ENCODE data around the gene IL32.

The IL32 gene

GRCh38 chr16:3027489-3027795 lies 38.0 kb upstream of the IL32 start:
- TF ChIP-seq CTCF (IDR thresholded peaks at IDR 0.05; ENCODE audit: insufficient read depth, low read length, missing control alignments), result no peak
- POLR2A ChIA-PET, result interaction anchor here (0.6 to 1.3 kb wide), 4 partner anchors 16 to 872 kb away, joined by 3 to 4 read pairs (median 4); partner anchors contain the start of gene TRAF7
- no peak for DNase-seq (ENCODE audit: low read depth, low spot score)
- CTCF ChIA-PET, result interaction anchor here (0.9 to 9.6 kb wide), 12 partner anchors 9 to 139 kb away, joined by 3 to 169 read pairs (median 4); partner anchors contain the start of genes BICDL2 and MMP25
- H3K4me3 ChIP-seq (ENCODE audit: low read depth, low read length), result no peak overlapping the region

GRCh38 chr16:3027983-3028715 lies 37.3 kb upstream of the IL32 start:
- CTCF ChIA-PET, result interaction anchor here (0.6 to 9.6 kb wide), 19 partner anchors 7 to 496 kb away, joined by 3 to 169 read pairs (median 4); partner anchors contain the start of genes BICDL2, CLDN6, HCFC1R1 and MMP25
- no peak for DNase-seq (ENCODE audit: low read depth, low spot score)
- no peak overlapping the region for H3K4me3 ChIP-seq (ENCODE audit: low read depth, low read length)
- POLR2A ChIA-PET, result interaction anchor here (0.9 to 1.4 kb wide), 3 partner anchors 8 to 24 kb away, joined by 3 to 5 read pairs (median 4); partner anchors contain the start of gene TNFRSF12A
- peak; percentile 92 for TF ChIP-seq CTCF (IDR thresholded peaks at IDR 0.05; ENCODE audit: insufficient read depth, low read length, missing control alignments)

GRCh38 chr16:3028716-3029319 lies 36.6 kb upstream of the IL32 start:
- POLR2A ChIA-PET, result interaction anchor here (0.6 to 1.4 kb wide), 3 partner anchors 8 to 106 kb away, joined by 3 to 6 read pairs (median 5); partner anchors contain the start of genes TNFRSF12A and ZNF213
- H3K4me3 ChIP-seq (ENCODE audit: low read depth, low read length), result no peak overlapping the region
- no peak for TF ChIP-seq CTCF (IDR thresholded peaks at IDR 0.05; ENCODE audit: insufficient read depth, low read length, missing control alignments)
- CTCF ChIA-PET, result interaction anchor here (0.7 to 9.6 kb wide), 17 partner anchors 8 to 206 kb away, joined by 3 to 169 read pairs (median 4); partner anchors contain the start of genes BICDL2, CLDN6, HCFC1R1 and MMP25
- no peak for DNase-seq (ENCODE audit: low read depth, low spot score)

- H3K4me3 ChIP-seq (ENCODE audit: low read depth, low read length), result peak overlapping the region; percentile 25
- DNase-seq (ENCODE audit: low read depth, low spot score), result no peak
- POLR2A ChIA-PET, result interaction anchor here (0.8 to 4.5 kb wide), 3 partner anchors 7 to 17 kb away, joined by 3 to 40 read pairs (median 6); partner anchors contain the start of genes CLDN9, HCFC1R1, THOC6 and TNFRSF12A
- TF ChIP-seq CTCF (IDR thresholded peaks at IDR 0.05; ENCODE audit: insufficient read depth, low read length, missing control alignments), result no peak
- CTCF ChIA-PET, result interaction anchor here (0.7 to 9.6 kb wide), 12 partner anchors 9 to 205 kb away, joined by 3 to 169 read pairs (median 12); partner anchors contain the start of genes BICDL2, CLDN6, HCFC1R1 and MMP25
These were observed 35.8 kb upstream of the IL32 start for GRCh38 chr16:3029491-3030221.

- TF ChIP-seq CTCF (IDR thresholded peaks at IDR 0.05; ENCODE audit: insufficient read depth, low read length, missing control alignments), result no peak
- ChIA-PET POLR2A (interaction anchor here (0.5 to 4.5 kb wide), 4 partner anchors 8 to 18 kb away, joined by 3 to 40 read pairs (median 5); partner anchors contain the start of genes CLDN9, HCFC1R1, THOC6 and TNFRSF12A), CTCF (interaction anchor here (0.6 to 9.6 kb wide), 19 partner anchors 10 to 226 kb away, joined by 3 to 169 read pairs (median 9); partner anchors contain the start of genes BICDL2, CLDN6, HCFC1R1 and MEFV)
- no peak for DNase-seq (ENCODE audit: low read depth, low spot score)
- H3K4me3 ChIP-seq (ENCODE audit: low read depth, low read length), result no peak overlapping the region
These were observed 34.9 kb upstream of the IL32 start for GRCh38 chr16:3030222-3031212.
